ENCODE data around the gene MED12L. TPM values are rescaled to one million over a fixed set of nuclear protein-coding genes. Genes with fewer than 3 reads are reported as not detected.

MED12L gene
- polyA plus RNA-seq, 3 donors, result 1.8 to 2.6 (median 2.3) TPM

DNA sequence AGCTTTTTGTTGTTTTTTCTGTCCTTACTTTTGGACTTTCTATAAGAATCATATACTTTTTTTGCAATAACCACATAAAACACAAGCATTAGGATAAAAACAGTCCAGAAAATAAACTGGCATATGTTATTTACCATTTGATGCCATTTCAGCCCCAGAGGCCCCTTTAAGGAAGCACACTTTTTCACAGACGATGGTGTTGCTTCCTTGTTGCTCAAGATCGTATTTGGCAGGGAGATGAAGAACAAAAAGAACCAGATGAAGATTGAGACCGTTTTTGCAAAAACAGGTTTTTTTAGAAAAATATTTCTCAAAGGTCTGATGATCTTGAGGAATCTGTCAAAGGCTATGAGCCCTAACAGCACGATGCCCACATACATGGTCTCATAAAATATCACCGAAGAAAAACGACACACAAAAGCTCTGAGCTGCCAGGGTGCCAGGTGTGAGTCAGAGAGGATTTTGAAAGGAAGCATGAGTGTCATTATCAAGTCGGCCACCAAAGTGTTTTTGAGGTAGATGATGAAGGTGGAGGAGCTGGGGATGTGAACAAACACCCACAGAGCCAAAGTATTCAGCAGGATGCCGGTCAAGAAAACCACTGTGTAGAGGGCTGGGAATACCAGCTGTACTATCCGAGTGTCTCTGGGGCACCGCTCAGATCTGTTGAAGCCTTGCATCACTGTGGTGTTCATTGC, 243.0 kb downstream of the MED12L start:
- DNase-seq (ENCODE audit: extremely low read depth in 1 of 11, low read depth in 9 of 11, low spot score in 4 of 11), result no peak

DNA sequence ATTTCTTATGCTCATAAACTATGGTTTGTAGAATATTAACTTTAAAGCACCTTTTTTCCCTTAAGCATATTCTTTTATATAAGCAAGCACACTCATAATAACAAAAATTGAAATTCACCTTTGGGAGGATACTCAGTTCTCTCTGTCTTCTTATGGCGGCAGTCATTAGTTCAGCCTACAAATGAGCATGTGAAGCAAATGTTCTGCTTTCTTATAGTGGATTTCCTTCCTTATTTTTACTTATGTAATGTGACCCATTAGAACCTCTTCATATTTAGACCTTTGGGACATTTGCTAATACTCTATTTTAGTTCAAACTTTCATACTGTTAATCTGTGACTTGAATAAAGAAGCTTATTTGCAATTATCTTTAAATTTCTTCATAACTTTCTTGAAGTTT, 243.9 kb downstream of the MED12L start, which contains the start of gene P2RY13:
P2RY13 (minus strand) TSS at position 187 of the 400 bp plus-strand sequence; CDS start at position 166, 21 bp downstream.
- DNase-seq (ENCODE audit: extremely low read depth in 1 of 11, low read depth in 9 of 11, low spot score in 4 of 11), result no peak

- no peak for DNase-seq (ENCODE audit: extremely low read depth in 1 of 11, low read depth in 9 of 11, low spot score in 4 of 11)
Observed at GRCh38 chr3:151330379-151330778, 244.9 kb downstream of the MED12L start.

GRCh38 chr3:151330899-151331298, 245.4 kb downstream of the MED12L start:
- DNase-seq (ENCODE audit: extremely low read depth in 1 of 11, low read depth in 9 of 11, low spot score in 4 of 11), result no peak

- no peak for DNase-seq (ENCODE audit: extremely low read depth in 1 of 11, low read depth in 9 of 11, low spot score in 4 of 11)
Observed at GRCh38 chr3:151331696-151332095, 246.2 kb downstream of the MED12L start.

DNA sequence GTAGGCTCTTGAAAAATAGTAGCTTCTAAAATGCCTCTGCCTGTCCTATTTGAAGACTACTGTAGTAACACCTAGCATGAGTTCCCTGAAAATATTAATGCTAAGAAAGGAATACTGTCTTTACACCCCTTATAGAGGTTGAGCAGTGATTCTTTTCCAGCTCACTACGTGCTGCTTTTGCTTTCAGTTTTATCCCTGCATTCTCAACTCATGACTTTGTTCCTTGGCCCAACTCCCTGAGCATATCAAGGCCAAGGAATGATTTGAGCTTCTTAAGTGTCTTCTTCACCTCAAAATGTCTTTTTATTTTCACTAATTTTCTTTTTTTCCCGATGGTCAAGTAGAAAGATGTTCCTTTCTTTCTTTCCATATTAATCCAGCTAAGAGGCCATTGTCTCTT, 260.4 kb downstream of the MED12L start:
- DNase-seq (ENCODE audit: extremely low read depth in 1 of 11, low read depth in 9 of 11, low spot score in 4 of 11), result no peak

GRCh38 chr3:151346292-151346691, 260.8 kb downstream of the MED12L start:
- DNase-seq (ENCODE audit: extremely low read depth in 1 of 11, low read depth in 9 of 11, low spot score in 4 of 11), result no peak

DNA sequence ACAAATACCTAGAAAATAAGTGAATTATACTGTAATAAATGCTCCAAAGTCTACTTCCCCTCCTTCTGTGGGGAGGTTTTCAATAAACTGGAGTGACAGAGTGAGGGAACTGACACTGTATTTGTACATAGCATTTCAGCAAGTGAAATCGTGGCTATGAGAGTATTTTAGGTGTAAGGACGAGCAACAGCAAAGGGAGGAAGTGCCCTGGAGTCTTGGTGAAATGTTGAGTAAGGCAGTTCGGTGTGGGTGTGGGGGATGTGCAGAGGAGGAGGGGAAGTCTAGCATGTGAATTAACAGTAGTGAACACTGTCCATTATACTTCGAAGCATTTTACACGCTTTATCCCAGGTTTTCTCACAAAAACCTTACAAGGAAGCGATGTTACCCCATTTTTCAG, 262.0 kb downstream of the MED12L start:
- DNase-seq (ENCODE audit: extremely low read depth in 1 of 11, low read depth in 9 of 11, low spot score in 4 of 11), result no peak

DNA sequence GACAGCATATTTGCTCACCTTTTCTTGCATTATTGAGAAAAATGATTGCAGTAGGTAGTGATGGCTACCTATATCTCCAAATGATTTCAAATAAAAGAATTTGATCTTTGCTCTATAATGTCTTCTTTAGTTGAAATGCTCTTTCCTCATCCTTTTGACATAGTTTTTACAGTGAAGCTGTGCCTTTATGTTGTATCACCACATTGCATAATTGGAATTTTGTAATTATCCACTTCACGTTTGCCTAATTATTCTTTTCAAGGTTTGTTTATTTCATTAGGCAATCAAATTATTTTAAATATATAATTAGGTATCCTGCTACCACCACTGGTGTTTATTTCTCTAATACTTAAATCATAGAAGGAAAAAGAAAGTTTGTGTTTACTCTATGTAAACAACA, 265.2 kb downstream of the MED12L start:
- DNase-seq (ENCODE audit: extremely low read depth in 1 of 11, low read depth in 9 of 11, low spot score in 4 of 11), result no peak

- DNase-seq (ENCODE audit: extremely low read depth in 1 of 11, low read depth in 9 of 11, low spot score in 4 of 11), result no peak
Observed at GRCh38 chr3:151351219-151351618, 265.8 kb downstream of the MED12L start.

GRCh38 chr3:151351648-151352047, 266.2 kb downstream of the MED12L start:
- DNase-seq (ENCODE audit: extremely low read depth in 1 of 11, low read depth in 9 of 11, low spot score in 4 of 11), result no peak

GRCh38 chr3:151356794-151357462, 271.5 kb downstream of the MED12L start:
- no peak for DNase-seq (ENCODE audit: extremely low read depth in 1 of 11, low read depth in 9 of 11, low spot score in 4 of 11)

GRCh38 chr3:151357463-151357850, 272.0 kb downstream of the MED12L start:
- DNase-seq (ENCODE audit: extremely low read depth in 1 of 11, low read depth in 9 of 11, low spot score in 4 of 11), result no peak

- no peak for DNase-seq (ENCODE audit: extremely low read depth in 1 of 11, low read depth in 9 of 11, low spot score in 4 of 11)
Observed at GRCh38 chr3:151362751-151363174, 277.3 kb downstream of the MED12L start.

DNA sequence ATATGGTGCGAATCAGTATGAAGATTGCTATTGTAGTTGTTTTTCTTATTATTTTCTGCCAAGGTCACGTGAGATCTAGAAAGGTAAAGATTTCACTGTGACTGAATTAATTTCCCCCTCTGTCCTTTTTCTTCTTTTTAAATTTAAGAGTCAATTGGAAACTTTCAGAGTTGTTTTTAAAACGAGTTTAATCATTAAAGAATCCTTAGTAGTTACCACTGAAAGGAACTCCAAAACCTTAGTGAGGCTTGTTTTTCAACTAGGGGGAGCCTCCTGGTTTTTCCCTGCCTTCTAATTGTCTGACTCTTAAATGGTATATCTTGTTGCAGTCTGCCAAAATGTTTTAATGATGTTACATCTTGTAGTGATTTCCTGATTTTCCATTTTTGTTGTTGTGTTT, 281.5 kb downstream of the MED12L start:
- DNase-seq (ENCODE audit: extremely low read depth in 1 of 11, low read depth in 9 of 11, low spot score in 4 of 11), result no peak

GRCh38 chr3:151367448-151367847, 282.0 kb downstream of the MED12L start:
- no peak for DNase-seq (ENCODE audit: extremely low read depth in 1 of 11, low read depth in 9 of 11, low spot score in 4 of 11)

GRCh38 chr3:151371526-151371925, 286.1 kb downstream of the MED12L start:
- no peak for DNase-seq (ENCODE audit: extremely low read depth in 1 of 11, low read depth in 9 of 11, low spot score in 4 of 11)

DNA sequence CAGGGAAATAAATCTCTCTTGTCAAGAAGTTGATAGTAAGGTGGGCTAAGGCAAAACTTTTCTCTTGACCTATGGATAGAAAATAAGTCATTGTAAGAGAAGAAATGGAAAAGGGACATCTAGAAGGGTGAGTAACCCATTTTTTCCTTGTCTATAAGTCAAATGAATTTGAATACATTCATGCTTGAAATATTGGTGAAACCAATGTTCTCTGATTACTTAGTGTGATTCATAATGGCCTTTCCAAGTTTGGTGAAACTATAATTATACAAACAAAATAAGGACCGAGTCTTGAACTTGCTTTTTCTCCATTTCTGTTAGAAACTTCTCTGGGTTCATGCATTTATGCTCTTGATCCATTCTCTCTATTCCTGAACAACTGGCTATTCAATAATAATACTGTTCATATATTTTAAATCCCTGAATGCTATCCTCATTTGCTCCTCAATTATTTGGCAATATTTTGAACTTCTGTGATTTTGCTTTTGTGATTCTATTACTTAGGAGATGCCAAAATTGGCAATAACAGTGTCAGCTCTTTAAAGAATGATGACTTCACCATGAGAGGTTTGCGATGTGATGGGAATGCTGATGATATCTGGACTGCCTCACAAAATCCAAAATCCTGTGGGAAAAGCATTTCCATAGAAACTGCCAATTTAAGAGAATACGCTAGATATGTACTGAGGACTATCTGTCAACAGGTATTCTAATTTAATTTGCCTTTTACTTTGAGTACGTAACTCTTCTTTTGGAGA, 286.8 kb downstream of the MED12L start:
- no peak for DNase-seq (ENCODE audit: extremely low read depth in 1 of 11, low read depth in 9 of 11, low spot score in 4 of 11)

DNA sequence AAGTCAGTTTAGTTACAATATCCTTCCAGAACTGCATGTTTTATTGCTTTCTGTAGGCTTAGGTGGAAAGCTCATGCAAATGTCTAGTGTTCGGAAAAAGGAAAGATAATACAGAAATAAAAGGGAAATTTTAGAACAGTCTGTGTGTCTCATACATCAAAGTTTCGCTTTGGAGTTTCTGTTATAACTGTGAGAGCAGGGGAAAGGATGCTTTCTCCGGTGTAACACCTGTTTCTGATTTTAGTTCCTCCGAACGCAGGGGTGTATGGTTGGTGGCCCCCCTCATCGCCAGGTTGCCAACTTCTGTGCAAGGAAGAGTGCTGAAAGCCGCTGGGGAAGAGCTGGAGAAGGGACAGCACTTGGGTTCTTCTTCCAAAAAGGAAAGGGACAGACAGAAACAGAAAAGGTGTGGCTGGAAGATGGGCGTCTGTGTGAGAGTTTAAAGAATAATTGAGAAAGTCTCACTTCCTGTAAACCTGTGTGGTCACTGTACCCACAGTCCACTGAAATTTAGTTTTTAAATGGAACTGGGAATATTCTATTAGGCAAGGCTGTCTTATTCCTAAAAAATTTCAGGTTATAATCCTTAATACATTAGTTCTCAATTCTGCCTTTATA, 292.4 kb downstream of the MED12L start:
- no peak for DNase-seq (ENCODE audit: extremely low read depth in 1 of 11, low read depth in 9 of 11, low spot score in 4 of 11)

Data from renal cortex interstitium (tissue), 11 donors.